ENCODE measurements around the gene NF2. TPM values are rescaled to one million over a fixed set of nuclear protein-coding genes. Genes with fewer than 3 reads are reported as not detected.

Gene NF2
- total and polyA plus RNA-seq, 12 donors = 12.2 to 67.4 (median 45.5) TPM

DNA sequence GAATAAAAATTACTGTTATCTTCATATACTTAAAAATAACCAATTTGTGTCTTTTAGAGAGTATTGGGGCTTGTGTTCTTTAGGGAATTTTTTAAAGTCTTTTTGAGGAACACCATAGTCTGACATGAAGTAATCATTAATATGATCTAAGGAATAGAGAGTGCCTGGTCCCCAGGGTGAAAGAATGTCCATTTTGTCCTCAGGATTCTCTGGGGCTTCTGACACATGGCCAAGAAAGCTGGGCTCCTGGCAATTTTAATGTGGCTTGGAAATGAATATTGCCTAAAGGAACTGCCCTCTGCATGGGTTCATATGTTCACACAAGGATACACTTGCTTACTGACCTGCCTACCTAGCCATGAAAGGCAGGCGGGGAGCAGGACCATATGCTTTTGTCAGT, 33.7 kb downstream of the NF2 start:
- 95 to 100% (median 97%) methylated on average over 1 of the region's 1 CpG for WGBS, 4 donors
- H3K4me1 ChIP-seq (replicated peaks in 1 of 2) = peaks cover 0 to 28% of the 10 kb centered on the region in 2 donors
- no peak overlapping the region for H3K4me3 ChIP-seq
- no peaks in the 10 kb centered on the region for H3K9me3 ChIP-seq (replicated peaks in 1 of 3)
- no peaks in the 10 kb centered on the region for H3K27me3 ChIP-seq
- no peak for DNase-seq
- TF ChIP-seq POLR2A (IDR thresholded peaks at IDR 0.05) = no peak
- TF ChIP-seq, protein P1, sequence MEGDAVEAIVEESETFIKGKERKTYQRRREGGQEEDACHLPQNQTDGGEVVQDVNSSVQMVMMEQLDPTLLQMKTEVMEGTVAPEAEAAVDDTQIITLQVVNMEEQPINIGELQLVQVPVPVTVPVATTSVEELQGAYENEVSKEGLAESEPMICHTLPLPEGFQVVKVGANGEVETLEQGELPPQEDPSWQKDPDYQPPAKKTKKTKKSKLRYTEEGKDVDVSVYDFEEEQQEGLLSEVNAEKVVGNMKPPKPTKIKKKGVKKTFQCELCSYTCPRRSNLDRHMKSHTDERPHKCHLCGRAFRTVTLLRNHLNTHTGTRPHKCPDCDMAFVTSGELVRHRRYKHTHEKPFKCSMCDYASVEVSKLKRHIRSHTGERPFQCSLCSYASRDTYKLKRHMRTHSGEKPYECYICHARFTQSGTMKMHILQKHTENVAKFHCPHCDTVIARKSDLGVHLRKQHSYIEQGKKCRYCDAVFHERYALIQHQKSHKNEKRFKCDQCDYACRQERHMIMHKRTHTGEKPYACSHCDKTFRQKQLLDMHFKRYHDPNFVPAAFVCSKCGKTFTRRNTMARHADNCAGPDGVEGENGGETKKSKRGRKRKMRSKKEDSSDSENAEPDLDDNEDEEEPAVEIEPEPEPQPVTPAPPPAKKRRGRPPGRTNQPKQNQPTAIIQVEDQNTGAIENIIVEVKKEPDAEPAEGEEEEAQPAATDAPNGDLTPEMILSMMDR (IDR thresholded peaks at IDR 0.05) = no peak
- intact Hi-C loops (cut with DNase I) = loop anchor here in 1 of 2 donors (10.0 kb wide), 2 partner anchors 368 to 448 kb away; partner anchors contain the start of gene HORMAD2
- no peak overlapping the region for H3K27ac ChIP-seq
- H3K36me3 ChIP-seq (replicated peaks in 1 of 2) = peaks cover 0 to 3% of the 10 kb centered on the region in 2 donors

DNA sequence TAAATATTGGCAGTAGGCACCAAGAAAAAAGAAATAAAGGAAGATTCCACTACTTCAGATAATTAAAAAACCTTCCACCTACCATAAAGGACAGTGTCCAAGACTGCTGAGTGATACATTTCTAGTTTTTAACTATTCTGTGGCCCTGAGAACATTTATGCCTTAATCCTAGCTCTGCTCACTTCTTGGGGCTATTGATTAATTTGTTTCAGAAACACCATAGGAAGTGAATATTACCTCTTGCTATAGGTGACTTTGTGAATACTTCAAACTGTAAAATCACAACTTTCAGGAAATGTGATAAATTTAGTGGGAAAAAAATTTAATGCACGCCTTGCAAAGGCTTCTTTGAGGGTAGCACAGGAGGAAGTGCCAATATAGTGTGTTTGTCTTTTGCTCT, 35.2 kb downstream of the NF2 start:
- 91 to 100% (median 96%) methylated on average over 1 of the region's 1 CpG for WGBS, 4 donors
- intact Hi-C loops (cut with DNase I) = loop anchor here in 1 of 2 donors (10.0 kb wide), 2 partner anchors 366 to 446 kb away; partner anchors contain the start of gene HORMAD2
- H3K36me3 ChIP-seq (replicated peaks in 1 of 2) = peaks cover 0 to 10% of the 10 kb centered on the region in 2 donors

DNA sequence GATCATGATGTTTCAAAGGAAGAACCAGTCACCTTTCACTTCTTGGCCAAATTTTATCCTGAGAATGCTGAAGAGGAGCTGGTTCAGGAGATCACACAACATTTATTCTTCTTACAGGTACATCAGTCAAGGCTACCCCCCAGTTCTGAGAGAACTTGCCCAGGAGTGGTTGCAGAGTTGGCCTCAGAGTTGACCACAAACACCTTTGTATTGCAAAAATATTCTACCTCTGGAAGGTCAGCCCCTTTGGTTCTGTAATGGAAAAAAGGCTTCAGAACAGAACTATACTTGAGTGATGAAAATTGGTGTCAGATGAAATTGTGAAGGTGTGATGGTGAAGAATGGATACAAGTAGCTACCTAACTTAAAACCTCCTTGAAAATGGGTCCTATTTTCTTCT, 35.7 kb downstream of the NF2 start:
- TF ChIP-seq POLR2A (IDR thresholded peaks at IDR 0.05) = no peak
- TF ChIP-seq, protein P1 (IDR thresholded peaks at IDR 0.05) = no peak
- peaks cover 0 to 10% of the 10 kb centered on the region in 2 donors for H3K36me3 ChIP-seq (replicated peaks in 1 of 2)
- H3K9me3 ChIP-seq (replicated peaks in 1 of 3) = no peaks in the 10 kb centered on the region
- no peak for DNase-seq
- no peaks in the 10 kb centered on the region for H3K27me3 ChIP-seq
- peaks cover 0 to 28% of the 10 kb centered on the region in 2 donors for H3K4me1 ChIP-seq (replicated peaks in 1 of 2)
- H3K27ac ChIP-seq = no peak overlapping the region
- intact Hi-C loops (cut with DNase I) = loop anchor here in 1 of 2 donors (10.0 kb wide), 2 partner anchors 366 to 446 kb away; partner anchors contain the start of gene HORMAD2
- no peak overlapping the region for H3K4me3 ChIP-seq

More for the DNA sequence above, 35.2 kb downstream of the NF2 start:
- H3K27ac ChIP-seq = no peak overlapping the region
- H3K27me3 ChIP-seq = no peaks in the 10 kb centered on the region
- DNase-seq = no peak
- H3K4me3 ChIP-seq = no peak overlapping the region
- TF ChIP-seq POLR2A (IDR thresholded peaks at IDR 0.05) = no peak
- TF ChIP-seq, protein P1 (IDR thresholded peaks at IDR 0.05) = no peak
- H3K9me3 ChIP-seq (replicated peaks in 1 of 3) = no peaks in the 10 kb centered on the region
- peaks cover 0 to 28% of the 10 kb centered on the region in 2 donors for H3K4me1 ChIP-seq (replicated peaks in 1 of 2)

DNA sequence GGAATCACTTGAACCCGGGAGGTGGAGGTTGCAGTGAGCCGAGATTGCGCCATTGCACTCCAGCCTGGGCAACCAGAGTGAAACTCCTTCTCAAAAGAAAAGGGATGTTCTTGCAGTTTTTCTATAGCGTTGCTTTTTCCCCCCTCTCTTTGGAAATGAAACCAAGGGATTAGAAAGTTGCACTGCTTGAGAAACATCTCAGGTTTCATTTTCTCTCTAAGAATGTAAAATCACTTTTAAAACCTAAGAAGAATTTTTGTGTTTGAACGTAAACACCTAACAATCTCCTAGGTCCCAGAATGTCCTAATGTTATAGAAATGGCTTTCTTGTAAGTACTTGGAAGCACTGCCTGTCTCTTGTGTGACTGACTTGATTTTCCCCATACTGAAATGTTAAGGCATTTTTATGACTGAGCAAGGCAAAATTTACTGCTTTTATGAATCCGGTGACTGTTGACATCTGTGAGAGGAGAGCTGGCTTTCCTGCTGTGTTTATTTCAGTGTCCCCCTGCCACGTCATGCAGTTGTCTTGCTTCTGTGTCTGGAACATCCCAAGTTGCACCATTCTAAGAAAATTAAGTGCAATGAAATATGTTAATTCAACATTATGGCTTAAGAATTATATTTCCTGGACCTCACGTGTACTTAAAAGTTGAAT, 37.7 kb downstream of the NF2 start:
- intact Hi-C loops (cut with DNase I) = no loop called here
- no peaks in the 10 kb centered on the region for H3K9me3 ChIP-seq (replicated peaks in 1 of 3)
- H3K4me1 ChIP-seq (replicated peaks in 1 of 2) = peaks cover 0 to 15% of the 10 kb centered on the region in 2 donors
- DNase-seq = no peak
- TF ChIP-seq, protein P1 (IDR thresholded peaks at IDR 0.05) = no peak
- no peak for TF ChIP-seq POLR2A (IDR thresholded peaks at IDR 0.05)
- 65 to 83% (median 73%) methylated on average over 8 of the region's 8 CpGs for WGBS, 4 donors
- H3K36me3 ChIP-seq (replicated peaks in 1 of 2) = peaks cover 0 to 10% of the 10 kb centered on the region in 2 donors
- H3K27ac ChIP-seq = no peak overlapping the region
- H3K27me3 ChIP-seq = no peaks in the 10 kb centered on the region
- no peak overlapping the region for H3K4me3 ChIP-seq
